ENCODE measurements around the gene VEGFC. TPM values are rescaled to one million over a fixed set of nuclear protein-coding genes. Genes with fewer than 3 reads are reported as not detected.

The VEGFC gene
- total RNA-seq, 2 experiments from 2014 or later: not detected

GRCh38 chr4:176645246-176645960 is 147.3 kb downstream of the VEGFC start:
- H3K27ac Mint-ChIP-seq: no peak overlapping the region
- H3K9me3 Mint-ChIP-seq: no peaks in the 10 kb centered on the region
- no peaks in the 10 kb centered on the region for H3K36me3 Mint-ChIP-seq
- DNase-seq: no peak
- H3K4me3 Mint-ChIP-seq: no peak overlapping the region
- ChIA-PET CTCF (no interaction called here), POLR2A (no interaction called here)
- intact Hi-C loops (cut with micrococcal nuclease): loop anchor here (10.0 kb wide), 1 partner anchor 271 kb away; no protein-coding TSS in a partner anchor
- no peaks in the 10 kb centered on the region for H3K4me1 Mint-ChIP-seq (ENCODE audit: low read depth)
- no peaks in the 10 kb centered on the region for H3K27me3 Mint-ChIP-seq

- Mint-ChIP-seq H3K27ac (no peak overlapping the region), H3K36me3 (no peaks in the 10 kb centered on the region), H3K4me1 (ENCODE audit: low read depth) (no peaks in the 10 kb centered on the region), H3K4me3 (no peak overlapping the region), H3K9me3 (no peaks in the 10 kb centered on the region), H3K27me3 (no peaks in the 10 kb centered on the region)
- ChIA-PET POLR2A (no interaction called here), CTCF (no interaction called here)
- intact Hi-C loops (cut with micrococcal nuclease): loop anchor here (10.0 kb wide), 1 partner anchor 268 kb away; no protein-coding TSS in a partner anchor
- DNase-seq: no peak
Observed at GRCh38 chr4:176642472-176642871, 150.2 kb downstream of the VEGFC start.

GRCh38 chr4:176641237-176641636 is 151.5 kb downstream of the VEGFC start:
- no peak for DNase-seq
- Mint-ChIP-seq H3K36me3 (no peaks in the 10 kb centered on the region), H3K27me3 (no peaks in the 10 kb centered on the region), H3K9me3 (no peaks in the 10 kb centered on the region), H3K27ac (no peak overlapping the region), H3K4me1 (ENCODE audit: low read depth) (no peaks in the 10 kb centered on the region), H3K4me3 (no peak overlapping the region)
- POLR2A ChIA-PET: no interaction called here
- CTCF ChIA-PET: no interaction called here
- intact Hi-C loops (cut with micrococcal nuclease): loop anchor here (10.0 kb wide), 1 partner anchor 266 kb away; no protein-coding TSS in a partner anchor

- no peaks in the 10 kb centered on the region for H3K27me3 Mint-ChIP-seq
- ChIA-PET CTCF (no interaction called here), POLR2A (no interaction called here)
- no peaks in the 10 kb centered on the region for H3K36me3 Mint-ChIP-seq
- no peaks in the 10 kb centered on the region for H3K9me3 Mint-ChIP-seq
- no peaks in the 10 kb centered on the region for H3K4me1 Mint-ChIP-seq (ENCODE audit: low read depth)
- intact Hi-C loops (cut with micrococcal nuclease): no loop called here
- DNase-seq: no peak
- no peak overlapping the region for H3K27ac Mint-ChIP-seq
- H3K4me3 Mint-ChIP-seq: no peak overlapping the region
Observed at GRCh38 chr4:176638992-176639391, 153.7 kb downstream of the VEGFC start.

GRCh38 chr4:176636292-176636691 is 156.4 kb downstream of the VEGFC start:
- CTCF ChIA-PET: no interaction called here
- intact Hi-C loops (cut with micrococcal nuclease): no loop called here
- Mint-ChIP-seq H3K4me3 (no peak overlapping the region), H3K9me3 (no peaks in the 10 kb centered on the region), H3K36me3 (no peaks in the 10 kb centered on the region), H3K4me1 (ENCODE audit: low read depth) (no peaks in the 10 kb centered on the region), H3K27ac (no peak overlapping the region), H3K27me3 (no peaks in the 10 kb centered on the region)
- POLR2A ChIA-PET: no interaction called here
- no peak for DNase-seq

- CTCF ChIA-PET: no interaction called here
- no peak overlapping the region for H3K27ac Mint-ChIP-seq
- no peaks in the 10 kb centered on the region for H3K4me1 Mint-ChIP-seq (ENCODE audit: low read depth)
- POLR2A ChIA-PET: no interaction called here
- peaks cover 3% of the 10 kb centered on the region for H3K9me3 Mint-ChIP-seq
- H3K27me3 Mint-ChIP-seq: no peaks in the 10 kb centered on the region
- no peaks in the 10 kb centered on the region for H3K36me3 Mint-ChIP-seq
- DNase-seq: no peak
- H3K4me3 Mint-ChIP-seq: no peak overlapping the region
- intact Hi-C loops (cut with micrococcal nuclease): no loop called here
Observed at GRCh38 chr4:176635372-176636261, 157.1 kb downstream of the VEGFC start.

Data from activated CD4-positive, alpha-beta memory T cell treated with anti-CD3 and anti-CD28 coated beads for 36 hours (primary cell).